Gastroesophageal sphincter (tissue), 4 donors: Measurements from ENCODE around the gene HEPACAM2. TPM values are rescaled to one million over a fixed set of nuclear protein-coding genes. Genes with fewer than 3 reads are reported as not detected.
A peak's percentile ranks its signal among the peaks of the same experiment; 100 is the strongest.

Experiments used
- ATAC-seq: fragments of 150-250 bp; one replicate; pipeline ENCODE4 v1.9.1; 2016; ENCODE audit warnings: mild to moderate bottlenecking, moderate library complexity
- H3K27ac ChIP-seq, 4 donors: fragments of 200-600 bp; sonication (generic) in 3 of 4; 1 replicate in 3 of 4; 2 replicates in 1 of 4; pipeline ENCODE4 v1.5.1; 2016 to 2019
- H3K27me3 ChIP-seq: fragments of 200-600 bp; sonication (generic); one replicate; pipeline ENCODE4 v1.5.1; 2019
- H3K36me3 ChIP-seq, 2 donors: fragments of 200-600 bp; sonication (generic); one replicate each; pipeline ENCODE4 v1.5.1; 2019; ENCODE audit warnings: control low read depth in 1 of 2
- H3K4me1 ChIP-seq, 3 donors: fragments of 200-600 bp; sonication (generic); 1 replicate in 2 of 3; 2 replicates in 1 of 3; pipeline ENCODE4 v1.5.1; 2016 to 2019; ENCODE audit warnings: control low read depth in 2 of 3
- H3K4me3 ChIP-seq, 2 donors: fragments of 200-600 bp; sonication (generic); one replicate each; pipeline ENCODE4 v1.5.1; 2019; ENCODE audit warnings: mild to moderate bottlenecking in 1 of 2, moderate library complexity in 1 of 2
- H3K9me3 ChIP-seq, 3 donors: fragments of 200-600 bp; sonication (generic); one replicate each; pipeline ENCODE4 v1.5.1; 2017 to 2019; ENCODE audit warnings: control low read depth in 2 of 3
- CTCF ChIP-seq, 4 experiments: fragments of 200-600 bp in 2 of 4; fragments of 450-650 bp in 2 of 4; sonication (generic) in 1 of 4; IDR thresholded peaks; one replicate each; pipeline ENCODE4 v1.5.1; 2017 to 2019; ENCODE audit warnings: antibody characterized with exemption in 4 of 4, mild to moderate bottlenecking in 2 of 4, moderate library complexity in 2 of 4
- EP300 ChIP-seq: sonication (generic); formaldehyde crosslinking; IDR thresholded peaks from one replicate; pipeline ENCODE4 v1.6.1; 2017; ENCODE audit warnings: antibody characterized with exemption, mild to moderate bottlenecking
- POLR2A ChIP-seq, 2 donors: fragments of 450-650 bp; IDR thresholded peaks; one replicate each; pipeline ENCODE4 v1.6.1; 2017; ENCODE audit warnings: antibody characterized with exemption in 2 of 2, mild to moderate bottlenecking in 2 of 2, moderate library complexity in 1 of 2
- POLR2AphosphoS5 ChIP-seq: sonication (generic); formaldehyde crosslinking; IDR thresholded peaks from one replicate; pipeline ENCODE4 v1.6.1; 2017; ENCODE audit warnings: antibody characterized with exemption
- WGBS, 2 donors: methylation state at CpG; one replicate each; pipeline ENCODE4 v1.1.5; 2018; ENCODE audit warnings: low coverage in 1 of 2; 5-methylcytosine and 5-hydroxymethylcytosine counted together
- total RNA-seq, 4 donors: library from RNA; depleted of rRNA; stranded (reverse); fragments of >200 nt; gene quantifications; one replicate each; pipeline ENCODE4 v1.1.0, GENCODE V29; 2016

HEPACAM2 gene
- total RNA-seq, 4 donors from 2014 or later, result not detected

GRCh38 chr7:93205046-93205445, 21.2 kb downstream of the HEPACAM2 start:
- no peak overlapping the region for H3K27ac ChIP-seq
- no peaks in the 10 kb centered on the region for H3K9me3 ChIP-seq
- TF ChIP-seq CTCF (IDR thresholded peaks at IDR 0.05), result no peak
- TF ChIP-seq EP300, result no peak
- TF ChIP-seq POLR2AphosphoS5, result no peak
- no peak for TF ChIP-seq POLR2A (IDR thresholded peaks at IDR 0.05)
- 0 to 52% methylated on average over 1 to 2 of the region's 2 CpGs for WGBS, 2 donors
- no peaks in the 10 kb centered on the region for H3K36me3 ChIP-seq
- no peak for ATAC-seq
- H3K4me3 ChIP-seq, result no peak overlapping the region
- no peaks in the 10 kb centered on the region for H3K27me3 ChIP-seq
- no peaks in the 10 kb centered on the region for H3K4me1 ChIP-seq

- no peaks in the 10 kb centered on the region for H3K4me1 ChIP-seq
- no peaks in the 10 kb centered on the region for H3K36me3 ChIP-seq
- no peak overlapping the region for H3K4me3 ChIP-seq
- no peaks in the 10 kb centered on the region for H3K27me3 ChIP-seq
- WGBS, 2 donors, result 63 to 77% methylated on average over 2 to 3 of the region's 3 CpGs
- H3K9me3 ChIP-seq, result no peaks in the 10 kb centered on the region
- no peak for TF ChIP-seq CTCF (IDR thresholded peaks at IDR 0.05)
- ATAC-seq, result no peak
- H3K27ac ChIP-seq, result no peak overlapping the region
These were observed 22.8 kb downstream of the HEPACAM2 start for GRCh38 chr7:93203496-93203895.

- no peak overlapping the region for H3K4me3 ChIP-seq
- H3K27ac ChIP-seq, result no peak overlapping the region
- 34 to 62% methylated on average over 4 to 5 of the region's 5 CpGs for WGBS, 2 donors
- no peaks in the 10 kb centered on the region for H3K4me1 ChIP-seq
- no peak for TF ChIP-seq CTCF (IDR thresholded peaks at IDR 0.05)
- no peak for TF ChIP-seq POLR2A (IDR thresholded peaks at IDR 0.05)
- TF ChIP-seq POLR2AphosphoS5, result no peak
- no peak for TF ChIP-seq EP300
- no peaks in the 10 kb centered on the region for H3K27me3 ChIP-seq
- H3K36me3 ChIP-seq, result no peaks in the 10 kb centered on the region
- peak; percentile 22 for ATAC-seq
- no peaks in the 10 kb centered on the region for H3K9me3 ChIP-seq
These were observed 23.5 kb downstream of the HEPACAM2 start for GRCh38 chr7:93202594-93203250.

GRCh38 chr7:93198472-93198871, 27.8 kb downstream of the HEPACAM2 start:
- H3K4me1 ChIP-seq, result no peaks in the 10 kb centered on the region
- no peak for ATAC-seq
- no peak overlapping the region for H3K4me3 ChIP-seq
- TF ChIP-seq CTCF (IDR thresholded peaks at IDR 0.05), result no peak
- TF ChIP-seq EP300, result no peak
- no peak for TF ChIP-seq POLR2A (IDR thresholded peaks at IDR 0.05)
- TF ChIP-seq POLR2AphosphoS5, result no peak
- no peak overlapping the region for H3K27ac ChIP-seq
- no peaks in the 10 kb centered on the region for H3K36me3 ChIP-seq
- no peaks in the 10 kb centered on the region for H3K27me3 ChIP-seq
- H3K9me3 ChIP-seq, result no peaks in the 10 kb centered on the region

GRCh38 chr7:93196336-93196735, 29.9 kb downstream of the HEPACAM2 start:
- no peaks in the 10 kb centered on the region for H3K27me3 ChIP-seq
- no peak for TF ChIP-seq EP300
- TF ChIP-seq POLR2A (IDR thresholded peaks at IDR 0.05), result no peak
- TF ChIP-seq POLR2AphosphoS5, result no peak
- no peak for TF ChIP-seq CTCF (IDR thresholded peaks at IDR 0.05)
- WGBS, 2 donors, result 81 to 100% methylated on average over 2 of the region's 2 CpGs
- H3K27ac ChIP-seq, result no peak overlapping the region
- H3K36me3 ChIP-seq, result no peaks in the 10 kb centered on the region
- H3K4me1 ChIP-seq, result no peaks in the 10 kb centered on the region
- no peak overlapping the region for H3K4me3 ChIP-seq
- no peaks in the 10 kb centered on the region for H3K9me3 ChIP-seq
- ATAC-seq, result no peak
